Epithelial cell of proximal tubule (primary cell): ENCODE data around the gene RAD51B. TPM values are rescaled to one million over a fixed set of nuclear protein-coding genes. Genes with fewer than 3 reads are reported as not detected.

Experiments used
- DNase-seq: peaks from one replicate; pipeline ENCODE4 v3.0.0-alpha.2; 2011; ENCODE audit warnings: low read depth
- H3K4me3 ChIP-seq: 2 replicates; pipeline ENCODE4 v1.5.1; 2011; ENCODE audit warnings: low read depth, mild to moderate bottlenecking, low read length
- total RNA-seq: library from RNA; depleted of rRNA; stranded (reverse); fragments of >200 nt; gene quantifications from 2 replicates; pipeline ENCODE4 v1.2.3, GENCODE V29; 2015
- TF ChIP-seq, protein P1 (sequence below): conservative IDR thresholded peaks from 2 replicates; pipeline ENCODE4 v1.5.1; 2012; ENCODE audit warnings: low read depth, mild to moderate bottlenecking, low read length

RAD51B gene
- total RNA-seq, 1 donor from 2014 or later = 6.3 TPM

GRCh38 chr14:68386950-68387779, 567.6 kb downstream of the RAD51B start:
- no peak overlapping the region for H3K4me3 ChIP-seq
- TF ChIP-seq, protein P1, sequence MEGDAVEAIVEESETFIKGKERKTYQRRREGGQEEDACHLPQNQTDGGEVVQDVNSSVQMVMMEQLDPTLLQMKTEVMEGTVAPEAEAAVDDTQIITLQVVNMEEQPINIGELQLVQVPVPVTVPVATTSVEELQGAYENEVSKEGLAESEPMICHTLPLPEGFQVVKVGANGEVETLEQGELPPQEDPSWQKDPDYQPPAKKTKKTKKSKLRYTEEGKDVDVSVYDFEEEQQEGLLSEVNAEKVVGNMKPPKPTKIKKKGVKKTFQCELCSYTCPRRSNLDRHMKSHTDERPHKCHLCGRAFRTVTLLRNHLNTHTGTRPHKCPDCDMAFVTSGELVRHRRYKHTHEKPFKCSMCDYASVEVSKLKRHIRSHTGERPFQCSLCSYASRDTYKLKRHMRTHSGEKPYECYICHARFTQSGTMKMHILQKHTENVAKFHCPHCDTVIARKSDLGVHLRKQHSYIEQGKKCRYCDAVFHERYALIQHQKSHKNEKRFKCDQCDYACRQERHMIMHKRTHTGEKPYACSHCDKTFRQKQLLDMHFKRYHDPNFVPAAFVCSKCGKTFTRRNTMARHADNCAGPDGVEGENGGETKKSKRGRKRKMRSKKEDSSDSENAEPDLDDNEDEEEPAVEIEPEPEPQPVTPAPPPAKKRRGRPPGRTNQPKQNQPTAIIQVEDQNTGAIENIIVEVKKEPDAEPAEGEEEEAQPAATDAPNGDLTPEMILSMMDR = no peak
- no peak for DNase-seq

GRCh38 chr14:68389943-68390342, 570.4 kb downstream of the RAD51B start:
- TF ChIP-seq, protein P1 = no peak
- no peak overlapping the region for H3K4me3 ChIP-seq
- DNase-seq = no peak

DNA sequence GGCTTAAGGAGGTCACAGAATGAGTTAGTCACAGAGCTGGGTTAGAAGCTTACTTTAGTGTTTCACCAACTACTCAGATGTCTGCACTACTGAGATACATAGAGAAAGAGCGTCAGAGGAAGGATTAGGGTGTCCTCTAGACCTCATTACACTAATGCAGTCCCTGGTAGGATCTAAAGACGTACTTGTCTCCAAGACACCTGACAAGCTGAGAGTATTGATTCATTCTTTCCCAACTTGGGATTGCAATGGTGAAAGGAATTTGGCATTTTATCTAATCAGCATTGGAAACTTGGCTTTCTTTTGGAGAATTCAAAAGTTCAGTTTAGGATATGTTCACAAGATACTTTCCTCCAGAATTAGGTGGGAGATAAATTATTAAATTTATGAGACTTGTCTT, 571.2 kb downstream of the RAD51B start:
- no peak for DNase-seq

GRCh38 chr14:68391311-68392014, 571.9 kb downstream of the RAD51B start:
- H3K4me3 ChIP-seq = no peak overlapping the region
- no peak for DNase-seq
- TF ChIP-seq, protein P1 = no peak

More for the DNA sequence above, 571.2 kb downstream of the RAD51B start:
- no peak overlapping the region for H3K4me3 ChIP-seq
- TF ChIP-seq, protein P1 = no peak

DNA sequence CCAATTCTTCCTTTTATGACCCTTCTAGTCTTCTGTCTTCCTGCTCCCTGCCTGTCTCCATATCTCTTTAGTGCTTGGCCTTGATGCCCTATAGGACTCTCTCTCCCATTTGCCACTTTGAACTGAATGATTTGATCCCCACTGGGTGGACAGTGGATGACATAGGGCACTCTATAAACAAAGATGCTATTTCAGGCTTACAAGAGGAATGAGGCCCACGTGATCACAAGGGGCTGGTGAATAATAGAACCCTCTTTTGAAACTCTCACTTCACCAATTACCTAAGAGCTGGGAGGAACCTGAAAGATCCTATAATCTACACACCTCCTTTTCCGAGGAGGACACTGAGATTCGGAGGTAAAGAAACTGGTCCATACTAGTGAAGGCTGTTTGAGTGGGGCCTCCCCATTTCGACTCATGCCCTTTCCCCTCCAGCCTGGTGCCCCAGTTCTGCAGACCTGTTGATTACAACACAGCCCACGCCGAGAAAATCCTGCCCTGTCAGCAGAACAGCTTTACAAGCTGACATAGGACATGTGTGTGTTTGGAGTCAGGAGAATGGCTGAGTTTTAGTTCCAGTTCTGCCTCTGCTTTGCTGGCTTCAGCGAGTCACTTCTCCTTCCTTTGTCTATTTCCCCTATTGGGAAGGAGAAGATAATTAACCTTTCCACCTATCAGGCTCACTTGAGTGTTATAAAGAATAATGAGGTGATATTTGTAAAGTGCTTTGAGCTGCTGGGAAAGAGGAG, 573.0 kb downstream of the RAD51B start:
- no peak for DNase-seq
- no peak overlapping the region for H3K4me3 ChIP-seq
- TF ChIP-seq, protein P1 = no peak

- H3K4me3 ChIP-seq = no peak overlapping the region
- DNase-seq = no peak
- TF ChIP-seq, protein P1 = no peak
Observed at GRCh38 chr14:68393259-68393658, 573.7 kb downstream of the RAD51B start.
